Activated effector memory CD4-positive, alpha-beta T cell treated with anti-CD3 and anti-CD28 coated beads, Interleukin-2, amount 50 U/mL, for 16 hours (primary cell): ENCODE results near the gene TNFAIP8L1.

Experiments used
- DNase-seq: peaks from one replicate; pipeline ENCODE4 v3.0.0-alpha.2; 2020

The TNFAIP8L1 gene

GRCh38 chr19:4613254-4613751 is 26.0 kb upstream of the TNFAIP8L1 start:
- DNase-seq = no peak

GRCh38 chr19:4618019-4618418 is 21.3 kb upstream of the TNFAIP8L1 start:
- no peak for DNase-seq

- DNase-seq = no peak
Measured at GRCh38 chr19:4619668-4620294, 19.5 kb upstream of the TNFAIP8L1 start.

- no peak for DNase-seq
Measured at GRCh38 chr19:4620675-4621074, 18.6 kb upstream of the TNFAIP8L1 start.

GRCh38 chr19:4622695-4623421 is 16.5 kb upstream of the TNFAIP8L1 start:
- DNase-seq = no peak

GRCh38 chr19:4624301-4624700 is 15.0 kb upstream of the TNFAIP8L1 start:
- no peak for DNase-seq

GRCh38 chr19:4624733-4625362 is 14.5 kb upstream of the TNFAIP8L1 start:
- no peak for DNase-seq

GRCh38 chr19:4633140-4633967 is 6.0 kb upstream of the TNFAIP8L1 start:
- peak; percentile 80 for DNase-seq

- no peak for DNase-seq
Measured at GRCh38 chr19:4635754-4636116, 3.6 kb upstream of the TNFAIP8L1 start.

- DNase-seq = peak; percentile 92
Measured at GRCh38 chr19:4636151-4636717, 3.1 kb upstream of the TNFAIP8L1 start.

GRCh38 chr19:4636761-4637160 is 2.6 kb upstream of the TNFAIP8L1 start:
- DNase-seq = no peak

- no peak for DNase-seq
Measured at GRCh38 chr19:4638317-4638716, 999 bp upstream of the TNFAIP8L1 start.

GRCh38 chr19:4639531-4640246 is 373 bp downstream of the TNFAIP8L1 start:
- peak; percentile 69 for DNase-seq

GRCh38 chr19:4640247-4641000 is 1.1 kb downstream of the TNFAIP8L1 start:
- DNase-seq = no peak

GRCh38 chr19:4641132-4641531 is 1.8 kb downstream of the TNFAIP8L1 start:
- no peak for DNase-seq

GRCh38 chr19:4642625-4643024 is 3.3 kb downstream of the TNFAIP8L1 start:
- DNase-seq = no peak

GRCh38 chr19:4645718-4646117 is 6.4 kb downstream of the TNFAIP8L1 start:
- DNase-seq = no peak

GRCh38 chr19:4647676-4648644 is 8.6 kb downstream of the TNFAIP8L1 start:
- no peak for DNase-seq

- no peak for DNase-seq
Measured at GRCh38 chr19:4649392-4650047, 10.2 kb downstream of the TNFAIP8L1 start.

GRCh38 chr19:4650159-4650558 is 10.8 kb downstream of the TNFAIP8L1 start:
- DNase-seq = no peak
